RPMI7951 (cell line): Measurements from ENCODE around the gene KIF26B. TPM values are rescaled to one million over a fixed set of nuclear protein-coding genes. Genes with fewer than 3 reads are reported as not detected.

Source experiments
- DNase-seq: peaks from one replicate; pipeline ENCODE4 v3.0.0-alpha.2; 2012; ENCODE audit warnings: low read depth
- total RNA-seq: library from RNA; depleted of rRNA; stranded (reverse); fragments of >200 nt; shearing (Covaris generic); gene quantifications from 2 replicates; pipeline ENCODE4 v1.2.3, GENCODE V29; 2014

KIF26B gene
- total RNA-seq, 1 experiment from 2014 or later, result 2.3 TPM

- DNase-seq, result peak; percentile 60
Measured at GRCh38 chr1:245279346-245279745, 124.6 kb downstream of the KIF26B start.

- no peak for DNase-seq
Measured at GRCh38 chr1:245283001-245283400, 128.2 kb downstream of the KIF26B start.

GRCh38 chr1:245285168-245285567 lies 130.4 kb downstream of the KIF26B start:
- DNase-seq, result no peak

GRCh38 chr1:245288796-245289195 lies 134.0 kb downstream of the KIF26B start:
- peak; percentile 39 for DNase-seq

- DNase-seq, result peak; percentile 19
Measured at GRCh38 chr1:245290836-245291235, 136.1 kb downstream of the KIF26B start.

- no peak for DNase-seq
Measured at GRCh38 chr1:245291351-245291750, 136.6 kb downstream of the KIF26B start.

- no peak for DNase-seq
Measured at GRCh38 chr1:245292141-245292540, 137.4 kb downstream of the KIF26B start.

- no peak for DNase-seq
Measured at GRCh38 chr1:245292553-245292952, 137.8 kb downstream of the KIF26B start.

- DNase-seq, result no peak
Measured at GRCh38 chr1:245294020-245294419, 139.2 kb downstream of the KIF26B start.

GRCh38 chr1:245298781-245299180 lies 144.0 kb downstream of the KIF26B start:
- DNase-seq, result no peak

- DNase-seq, result no peak
Measured at GRCh38 chr1:245301162-245301580, 146.4 kb downstream of the KIF26B start.

GRCh38 chr1:245301921-245302320 lies 147.1 kb downstream of the KIF26B start:
- no peak for DNase-seq

GRCh38 chr1:245304698-245305097 lies 149.9 kb downstream of the KIF26B start:
- DNase-seq, result peak; percentile 24

GRCh38 chr1:245306020-245306419 lies 151.2 kb downstream of the KIF26B start:
- no peak for DNase-seq

- DNase-seq, result no peak
Measured at GRCh38 chr1:245306628-245307410, 152.0 kb downstream of the KIF26B start.

- no peak for DNase-seq
Measured at GRCh38 chr1:245310571-245311531, 156.1 kb downstream of the KIF26B start.

- DNase-seq, result no peak
Measured at GRCh38 chr1:245311887-245312536, 157.2 kb downstream of the KIF26B start.

GRCh38 chr1:245313576-245313975 lies 158.8 kb downstream of the KIF26B start:
- DNase-seq, result no peak

GRCh38 chr1:245316784-245317183 lies 162.0 kb downstream of the KIF26B start:
- DNase-seq, result no peak

- no peak for DNase-seq
Measured at GRCh38 chr1:245317217-245317616, 162.4 kb downstream of the KIF26B start.

- DNase-seq, result no peak
Measured at GRCh38 chr1:245319094-245319493, 164.3 kb downstream of the KIF26B start.

GRCh38 chr1:245322673-245323072 lies 167.9 kb downstream of the KIF26B start:
- peak; percentile 26 for DNase-seq
